Osteoblast (primary cell): ENCODE data around the gene GANAB. TPM values are rescaled to one million over a fixed set of nuclear protein-coding genes. Genes with fewer than 3 reads are reported as not detected.
"Not testable (repeated sequence)": the region's sequence is repeated elsewhere in the genome, so short reads cannot be mapped to it uniquely, and the experiment has no call there.

Experiments used
- DNase-seq: peaks from one replicate; pipeline ENCODE4 v3.0.0; 2011; ENCODE audit warnings: low spot score, mixed read lengths; ENCODE audit not compliant: insufficient read length; ENCODE audit errors: missing footprints
- H2AFZ ChIP-seq: 2 replicates; pipeline ENCODE4 v1.6.0; 2011; ENCODE audit warnings: mild to moderate bottlenecking, low read length
- H3K27ac ChIP-seq: 2 replicates; pipeline ENCODE4 v1.5.1; 2011; ENCODE audit warnings: mild to moderate bottlenecking, low read depth, low read length, moderate library complexity
- H3K27me3 ChIP-seq: 2 replicates; pipeline ENCODE4 v1.6.0; 2012; ENCODE audit warnings: mild to moderate bottlenecking, control low read depth, inconsistent platforms, low read length, moderate library complexity; ENCODE audit not compliant: insufficient read depth
- H3K36me3 ChIP-seq: 2 replicates; pipeline ENCODE4 v1.5.1; 2011; ENCODE audit warnings: mild to moderate bottlenecking, low read length, control low read depth, moderate library complexity; ENCODE audit not compliant: insufficient read depth
- H3K4me1 ChIP-seq: 2 replicates; pipeline ENCODE4 v1.5.1; 2011; ENCODE audit warnings: mild to moderate bottlenecking, low read length, control low read depth, moderate library complexity; ENCODE audit not compliant: insufficient read depth
- H3K4me2 ChIP-seq: 2 replicates; pipeline ENCODE4 v1.6.0; 2011; ENCODE audit warnings: mild to moderate bottlenecking, low read length; ENCODE audit not compliant: insufficient read depth
- H3K4me3 ChIP-seq: fragments of 200-600 bp; sonication (generic); 3 replicates; pipeline ENCODE4 v1.5.1; 2012; ENCODE audit warnings: mild to moderate bottlenecking, low read length, inconsistent platforms; ENCODE audit not compliant: insufficient read depth
- H3K79me2 ChIP-seq: 2 replicates; pipeline ENCODE4 v1.6.0; 2012; ENCODE audit warnings: mild to moderate bottlenecking, low read length, control low read depth, inconsistent platforms; ENCODE audit not compliant: insufficient read depth
- H3K9me3 ChIP-seq: 2 replicates; pipeline ENCODE4 v1.5.1; 2011; ENCODE audit warnings: low read depth, low read length, control low read depth
- H4K20me1 ChIP-seq: 2 replicates; pipeline ENCODE4 v1.6.0; 2012; ENCODE audit warnings: mild to moderate bottlenecking, low read length, control low read depth; ENCODE audit not compliant: insufficient read depth
- CTCF ChIP-seq: IDR thresholded peaks from 2 replicates; pipeline ENCODE4 v1.5.1; 2011; ENCODE audit warnings: mild to moderate bottlenecking, low read depth, low read length, moderate library complexity; ENCODE audit errors: extremely low read depth
- total RNA-seq: library from RNA; depleted of rRNA; stranded (reverse); fragments of >200 nt; gene quantifications from 2 replicates; pipeline ENCODE4 v1.2.3, GENCODE V29; 2012

GANAB gene
- total RNA-seq = 219 and 242 TPM in 2 replicates

- Histone ChIP-seq H3K27ac (peak within 1 kb of the TSS; percentile 90), H3K4me3 (peak within 1 kb of the TSS; percentile 99), H2AFZ (peak within 1 kb of the TSS; percentile 90), H3K4me1 (peaks cover 10% of the 10 kb centered on the region), H3K27me3 (no peaks in the 10 kb centered on the region), H3K4me2 (peak within 1 kb of the TSS; percentile 98), H4K20me1 (peaks cover 21% of the 10 kb centered on the region), H3K36me3 (peaks cover 37% of the 10 kb centered on the region), H3K9me3 (no peaks in the 10 kb centered on the region), H3K79me2 (peaks cover 66% of the 10 kb centered on the region)
- DNase-seq = peak; percentile 100
- TF ChIP-seq CTCF = no peak
Measured at GRCh38 chr11:62645946-62646824, at the start of gene GANAB. Gene GANAB, minus strand, starts transcription at chr11:62646613. Its CDS starts 14 bp downstream, at chr11:62646599.

DNA sequence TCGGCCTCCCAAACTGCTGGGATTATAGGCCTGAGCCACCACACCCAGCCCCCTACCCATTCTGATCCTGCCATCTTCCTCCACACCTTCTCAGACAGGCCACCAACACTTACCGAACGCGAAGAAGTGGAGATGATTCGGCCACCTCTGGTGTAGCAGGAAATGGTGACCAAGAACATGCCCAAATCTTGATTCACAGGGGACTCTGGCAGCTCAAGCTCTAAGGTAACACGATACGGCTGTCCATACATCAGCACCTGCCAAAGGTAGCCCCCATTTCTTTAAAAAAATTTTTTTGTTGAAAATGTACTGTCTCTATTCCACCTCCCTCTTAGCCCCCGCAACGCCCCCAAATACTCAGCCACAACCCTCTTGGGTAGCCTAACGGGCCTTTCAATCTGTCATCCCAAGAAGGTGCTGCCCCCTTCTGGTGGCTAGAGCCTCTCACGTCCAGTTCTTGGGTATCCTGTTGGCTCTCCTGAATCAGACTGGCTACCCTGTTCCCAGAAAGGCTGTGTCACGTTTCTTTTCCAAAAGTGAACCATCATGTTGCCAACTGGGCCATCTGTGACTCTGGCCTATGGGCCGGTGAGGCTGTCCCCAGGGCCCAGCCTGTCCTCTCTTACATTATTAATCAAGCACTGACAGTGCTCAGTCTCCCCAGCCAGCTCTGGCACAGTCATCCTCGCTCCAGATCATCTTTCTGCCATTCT is 48.2 kb upstream of the GANAB start:
- H3K79me2 ChIP-seq = no peaks in the 10 kb centered on the region
- no peak overlapping the region for H3K4me3 ChIP-seq
- peak overlapping the region; percentile 7 for H3K27ac ChIP-seq
- peak; percentile 92 for TF ChIP-seq CTCF
- DNase-seq = peak; percentile 95
- peaks cover 33% of the 10 kb centered on the region for H3K36me3 ChIP-seq
- H4K20me1 ChIP-seq = no peaks in the 10 kb centered on the region
- peaks cover 14% of the 10 kb centered on the region for H3K4me1 ChIP-seq
- H2AFZ ChIP-seq = no peak overlapping the region
- no peaks in the 10 kb centered on the region for H3K27me3 ChIP-seq
- no peaks in the 10 kb centered on the region for H3K9me3 ChIP-seq
- H3K4me2 ChIP-seq = no peak overlapping the region

GRCh38 chr11:62693624-62694023 is 47.2 kb upstream of the GANAB start:
- not testable (repeated sequence) for H3K4me2 ChIP-seq, H3K27me3 ChIP-seq, H3K4me3 ChIP-seq, H3K9me3 ChIP-seq, H2AFZ ChIP-seq, DNase-seq, H4K20me1 ChIP-seq, H3K79me2 ChIP-seq, H3K27ac ChIP-seq
- Histone ChIP-seq H3K4me1 (peaks cover 19% of the 10 kb centered on the region), H3K36me3 (peaks cover 33% of the 10 kb centered on the region)

GRCh38 chr11:62689421-62690183 is 43.2 kb upstream of the GANAB start, which contains the start of gene LRRN4CL:
Gene LRRN4CL, minus strand, starts transcription at chr11:62689530. Its CDS starts 1,022 bp downstream, at chr11:62688508.
- Histone ChIP-seq H4K20me1 (no peaks in the 10 kb centered on the region), H3K4me3 (no peak within 1 kb of the TSS), H3K36me3 (peaks cover 33% of the 10 kb centered on the region), H3K27ac (peak within 1 kb of the TSS; percentile 43), H3K27me3 (no peaks in the 10 kb centered on the region), H3K9me3 (no peaks in the 10 kb centered on the region), H3K79me2 (no peaks in the 10 kb centered on the region), H3K4me2 (peak within 1 kb of the TSS; percentile 46), H3K4me1 (peaks cover 14% of the 10 kb centered on the region), H2AFZ (peak within 1 kb of the TSS; percentile 44)
- DNase-seq = peak; percentile 99
- TF ChIP-seq CTCF = no peak
